Fibroblast of gingiva (primary cell): ENCODE results near the gene NCF4.

Source experiments
- DNase-seq: peaks from one replicate; pipeline ENCODE4 v3.0.0-alpha.2; 2011; ENCODE audit warnings: low read depth

The NCF4 gene

DNA sequence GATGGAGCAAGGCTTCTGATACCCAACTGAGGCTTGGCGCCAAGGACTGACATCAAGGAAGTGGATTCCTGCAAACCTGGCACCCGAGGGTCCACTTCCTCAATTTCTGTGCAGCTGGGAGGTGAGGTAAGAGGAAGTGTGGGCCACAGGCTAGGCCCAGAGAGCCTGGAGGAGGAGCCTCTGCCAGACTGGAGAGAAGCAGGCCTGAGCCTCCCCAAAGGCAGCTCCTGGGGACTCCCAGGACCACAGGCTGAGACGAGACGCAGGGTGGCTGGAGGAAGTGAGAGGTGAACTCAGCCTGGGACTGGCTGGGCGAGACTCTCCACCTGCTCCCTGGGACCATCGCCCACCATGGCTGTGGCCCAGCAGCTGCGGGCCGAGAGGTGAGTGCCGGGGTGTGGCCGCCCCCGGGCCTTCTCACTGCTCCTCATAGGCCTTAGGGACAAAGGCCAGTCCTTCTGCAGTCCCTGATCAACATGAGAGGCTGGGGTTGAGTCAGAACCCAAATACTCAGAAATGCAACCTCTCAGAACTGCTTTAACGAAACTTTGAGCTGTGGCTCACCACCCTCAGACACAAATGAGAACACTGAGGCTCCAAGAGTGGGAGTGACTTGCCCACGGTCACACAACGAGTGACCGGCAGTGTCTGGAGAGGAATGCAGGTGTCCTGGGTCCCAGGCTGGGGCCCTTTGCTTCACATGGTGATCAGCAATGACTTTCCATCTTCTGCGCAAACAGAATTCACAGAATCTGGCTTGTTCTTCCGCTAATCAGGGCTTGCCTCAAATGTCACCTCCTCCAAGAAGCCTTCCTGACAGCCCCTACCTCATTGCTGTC, at the start of gene NCF4:
Gene NCF4 (plus strand): TSS at position 186 of the 839 bp plus-strand sequence. CDS start 166 bp downstream, at position 352.
- no peak for DNase-seq

DNA sequence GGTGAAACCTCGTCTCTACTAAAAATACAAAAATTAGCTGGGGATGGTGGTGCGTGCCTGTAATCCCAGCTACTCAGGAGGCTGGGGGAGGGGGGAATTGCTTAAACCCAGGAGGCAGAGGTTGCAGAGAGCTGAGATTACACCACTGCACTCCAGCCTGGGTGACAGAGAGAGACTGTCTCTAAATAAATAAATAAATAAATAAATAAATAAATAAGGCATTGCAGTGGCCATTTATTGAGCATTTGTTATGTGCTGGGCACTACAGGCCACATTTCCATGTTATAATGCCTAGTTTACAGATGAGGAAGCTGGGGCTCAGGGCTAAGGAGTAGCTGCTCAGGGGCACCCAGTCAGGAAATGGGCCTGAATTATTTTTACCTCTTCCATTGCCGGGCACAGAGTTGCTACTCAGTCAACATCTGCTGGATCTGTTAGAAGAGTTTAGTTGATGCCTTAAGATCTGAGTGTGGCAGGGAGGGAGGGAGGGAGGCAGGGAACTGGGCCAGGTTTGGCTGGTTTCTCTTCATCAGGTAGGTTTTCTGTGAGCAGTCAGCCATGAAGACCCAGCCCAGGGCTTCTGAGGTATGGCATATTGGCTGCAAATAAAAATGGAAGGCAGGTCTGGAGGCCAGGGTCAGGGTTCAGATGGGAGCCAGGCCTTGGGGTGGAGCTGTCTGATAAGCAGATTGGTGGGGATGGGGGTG, 49.6 kb upstream of the NCF4 start:
- no peak for DNase-seq

DNA sequence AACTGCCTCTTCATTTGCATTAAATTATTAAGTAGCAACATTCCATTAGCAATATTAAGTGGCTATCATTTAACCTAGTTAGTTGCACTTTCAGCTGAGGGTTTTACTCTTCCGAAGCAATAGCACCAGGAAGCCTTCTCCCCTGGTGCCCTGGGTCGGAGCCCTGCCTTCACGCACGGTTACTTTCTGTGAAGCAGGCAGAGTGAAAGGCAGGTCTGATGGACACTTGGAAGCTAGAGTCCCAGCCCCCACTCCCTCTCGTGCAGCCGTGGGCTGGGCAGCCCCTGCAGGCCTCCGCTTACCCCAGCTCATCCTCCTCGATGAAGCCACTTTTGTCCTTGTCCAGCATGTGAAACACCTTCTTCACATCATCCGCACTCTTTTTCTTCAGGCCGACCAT, 46.0 kb upstream of the NCF4 start:
- DNase-seq: no peak

DNA sequence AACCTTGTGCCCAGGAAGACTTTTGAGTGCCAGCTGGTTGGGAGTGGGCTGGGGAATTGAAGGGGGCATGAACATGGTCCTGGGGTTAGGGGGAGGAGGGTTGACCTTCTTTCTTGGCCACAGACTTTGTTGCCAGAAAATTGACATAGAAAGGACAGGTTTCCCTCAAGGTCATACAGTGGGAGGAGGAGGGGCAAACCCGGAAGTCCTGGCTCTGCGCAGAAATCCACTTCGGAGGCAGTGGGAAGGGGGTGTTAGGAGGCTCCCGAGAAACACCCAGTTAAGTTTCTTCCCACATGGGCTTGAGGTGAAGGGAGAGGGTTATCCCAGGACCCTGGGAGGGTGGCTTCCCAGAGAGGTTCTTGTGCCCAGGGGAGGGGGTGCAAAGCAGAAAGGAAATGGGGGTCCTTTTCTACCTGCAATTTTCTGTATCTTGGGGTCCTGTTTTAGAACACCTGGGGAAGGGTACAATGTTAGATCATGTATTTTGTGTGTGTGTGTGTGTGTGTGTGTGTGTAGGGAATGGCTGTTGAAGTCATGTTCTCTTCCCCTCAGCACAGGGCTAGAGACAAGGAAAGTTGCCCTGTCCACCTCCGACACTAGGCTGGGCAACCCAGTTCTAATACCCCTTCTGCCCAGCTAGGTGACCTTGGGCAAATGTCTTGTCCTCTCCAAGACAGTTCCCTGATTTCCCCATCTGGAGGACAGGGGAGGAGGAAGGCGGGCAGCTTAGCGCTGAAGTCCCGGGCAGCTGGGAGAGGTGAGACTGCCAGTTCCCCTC, 45.1 kb upstream of the NCF4 start:
- no peak for DNase-seq

DNA sequence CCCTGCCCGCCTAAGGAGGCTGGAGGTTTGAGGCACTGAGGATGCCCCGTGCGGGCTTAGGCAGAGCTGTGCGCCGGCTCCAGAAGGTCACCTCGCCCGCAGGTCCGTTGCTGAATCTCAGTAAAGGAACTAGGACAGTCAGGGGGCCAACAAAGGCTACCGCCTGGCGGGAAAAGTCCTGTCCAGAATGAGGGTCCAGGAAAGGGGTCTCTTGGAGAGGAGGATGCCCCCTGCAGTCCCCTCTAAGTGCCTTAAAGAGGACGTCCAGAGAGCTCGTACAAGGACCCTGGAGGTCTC, 44.5 kb upstream of the NCF4 start:
- DNase-seq: no peak

DNA sequence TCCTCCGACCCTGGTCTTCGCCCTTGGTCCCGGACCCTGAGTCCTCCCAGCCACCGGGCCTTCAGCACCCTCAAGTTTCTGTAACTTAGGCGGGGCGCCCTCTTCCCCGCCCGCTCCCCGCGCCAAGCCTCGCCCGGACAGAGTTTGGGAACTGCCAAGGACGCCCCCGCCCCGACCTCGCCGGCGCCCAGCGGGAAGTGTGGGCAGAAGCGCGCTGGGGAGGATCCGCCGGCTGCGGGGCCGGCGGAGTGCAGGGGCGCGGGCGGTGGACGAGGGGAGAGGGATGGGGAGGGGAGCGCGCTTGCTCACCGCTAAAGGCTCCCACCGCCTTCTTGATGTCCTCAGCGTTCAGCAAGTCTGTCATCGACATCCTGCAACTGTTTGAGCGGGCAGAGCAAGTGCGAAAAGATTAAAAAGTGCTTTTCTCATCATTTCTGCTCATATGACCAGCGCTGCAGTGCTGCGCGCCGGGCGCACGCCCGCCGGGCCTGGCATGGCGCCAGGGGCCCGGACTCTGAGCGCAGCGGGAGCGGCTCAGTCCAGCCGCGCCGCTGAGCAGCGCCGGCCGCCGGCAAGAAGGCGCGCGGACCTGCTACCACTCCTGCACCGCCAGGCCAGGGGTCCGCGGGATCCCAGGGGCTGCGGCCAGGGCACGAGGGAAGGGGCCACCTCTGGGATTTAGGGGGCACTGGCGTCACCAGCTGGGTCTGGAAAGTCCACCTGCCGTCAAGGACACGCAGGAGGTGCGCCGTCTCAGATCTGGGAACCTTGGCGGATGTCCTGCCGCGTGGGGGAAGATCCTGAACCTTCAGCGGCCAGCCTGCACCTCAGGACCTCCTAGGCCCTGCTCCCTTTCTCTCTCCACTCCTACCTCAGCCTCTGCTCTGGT, 43.9 kb upstream of the NCF4 start, which contains the start of gene PVALB:
Gene PVALB (minus strand): TSS at position 400 of the 889 bp plus-strand sequence. CDS start 30 bp downstream, at position 370.
- no peak for DNase-seq

DNA sequence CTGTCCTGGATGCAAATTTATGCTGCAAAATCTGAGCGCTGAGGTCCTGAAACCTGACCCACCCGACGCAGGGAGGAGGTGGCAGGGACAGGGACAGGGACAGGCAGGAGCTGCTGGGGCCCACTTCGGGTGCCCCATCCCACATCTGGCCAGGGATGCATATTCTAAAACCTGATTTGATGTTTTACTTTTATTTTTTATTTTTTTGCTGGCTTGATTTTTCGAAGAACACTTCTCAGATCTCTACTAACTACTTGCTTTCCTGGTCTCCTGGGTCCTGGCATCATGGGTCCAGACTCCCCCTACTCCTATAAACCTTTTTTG, 43.3 kb upstream of the NCF4 start:
- DNase-seq: no peak

DNA sequence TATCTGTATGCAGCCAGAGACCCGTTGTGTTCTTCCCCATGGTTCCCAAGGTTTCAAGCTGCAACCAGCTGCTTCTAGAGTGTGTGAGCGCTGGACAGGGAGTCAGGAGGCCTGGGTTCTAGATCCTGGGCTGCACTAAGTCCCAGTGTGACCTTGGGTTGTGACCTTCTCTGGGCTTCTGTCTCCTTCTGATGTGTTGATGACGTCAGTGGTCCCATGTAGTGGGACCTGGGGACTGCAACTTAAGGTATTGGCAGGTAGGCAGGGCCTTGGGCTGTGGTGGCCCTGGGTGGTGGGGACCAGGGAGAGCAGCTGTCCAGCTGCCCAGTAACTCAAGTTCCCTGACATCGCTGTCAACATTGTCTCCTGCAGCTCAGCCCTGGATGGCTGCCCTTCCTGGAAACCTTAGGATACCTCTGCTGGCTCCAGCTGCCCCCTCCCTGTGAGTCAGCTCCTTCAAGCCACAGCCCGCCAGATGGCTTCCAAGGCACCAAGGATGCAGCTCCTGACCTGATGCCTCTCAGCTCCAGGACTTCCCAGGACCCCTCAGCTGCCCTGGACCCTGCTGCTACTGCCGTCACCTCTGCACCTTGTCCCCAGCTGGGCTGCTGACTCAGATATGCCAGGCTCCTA, 42.7 kb upstream of the NCF4 start:
- no peak for DNase-seq

DNA sequence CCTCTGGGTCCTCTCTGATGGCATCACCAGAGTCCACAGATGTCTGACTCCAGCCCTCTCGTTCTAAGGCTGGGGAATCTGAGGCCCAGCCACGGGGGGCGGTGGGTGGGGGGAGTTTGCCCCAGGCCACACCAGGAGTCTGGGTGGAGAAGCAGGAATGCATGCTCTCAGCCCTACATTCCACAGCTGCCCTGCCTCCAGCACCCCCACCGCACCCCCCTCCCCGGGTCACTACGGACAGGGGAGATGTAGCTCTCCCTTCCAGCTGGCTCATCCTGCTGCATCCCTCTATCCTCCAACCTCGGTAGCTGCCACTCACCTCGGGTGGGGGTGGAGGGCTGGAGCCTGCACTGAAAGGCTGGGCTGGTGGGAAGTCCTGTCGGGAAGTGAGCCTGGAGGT, 41.7 kb upstream of the NCF4 start:
- DNase-seq: no peak

DNA sequence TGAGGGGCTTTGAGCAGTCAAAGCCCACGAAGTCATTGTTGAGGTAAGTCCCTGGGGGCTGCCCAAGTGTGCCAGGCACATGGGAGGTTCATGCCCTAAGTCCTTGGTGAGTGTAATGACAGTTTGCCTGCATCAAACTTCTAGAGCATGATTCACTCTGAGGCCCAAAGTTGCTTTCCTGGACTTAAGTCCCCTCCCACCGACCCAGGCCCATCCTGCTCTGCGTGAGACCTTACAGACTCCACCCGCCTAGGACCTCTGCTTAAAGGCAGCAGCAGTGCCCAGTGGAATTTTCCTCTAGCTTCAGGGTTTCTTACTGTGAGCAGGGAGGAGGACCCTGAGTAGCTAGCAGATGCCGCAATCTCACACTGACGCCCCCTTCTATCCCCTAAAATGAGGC, 38.2 kb upstream of the NCF4 start:
- DNase-seq: no peak

DNA sequence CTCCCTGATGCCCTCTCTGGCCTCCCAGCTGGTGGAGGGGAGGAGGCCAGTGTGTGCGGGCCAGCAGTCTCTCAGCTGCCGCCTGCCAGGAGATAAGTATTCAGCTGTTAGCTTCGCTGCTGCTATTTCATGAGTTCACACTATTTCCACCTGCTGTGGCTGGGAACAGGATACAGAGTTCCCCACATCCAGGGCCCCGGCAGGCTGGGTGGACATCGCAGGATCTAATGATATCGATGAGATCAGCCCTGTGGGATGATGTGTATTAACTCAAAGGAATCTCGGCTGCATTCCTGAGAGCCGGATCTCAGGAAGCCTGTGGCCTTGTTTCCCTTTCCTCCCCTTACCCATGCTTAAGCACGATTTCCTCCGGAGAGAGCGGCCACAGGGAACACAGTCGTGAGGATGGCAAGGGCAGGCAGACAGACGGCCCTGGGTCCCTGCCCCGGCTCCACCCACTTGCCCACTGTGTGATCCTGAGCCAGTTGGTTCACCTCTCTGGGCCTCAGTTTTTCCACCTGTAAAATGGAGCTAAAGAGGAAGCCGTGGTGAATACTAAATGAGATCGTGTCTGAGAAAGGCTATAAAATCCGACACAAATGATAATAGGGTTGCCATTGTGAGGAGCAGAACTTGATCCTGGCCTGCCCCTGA, 37.5 kb upstream of the NCF4 start:
- DNase-seq: no peak

DNA sequence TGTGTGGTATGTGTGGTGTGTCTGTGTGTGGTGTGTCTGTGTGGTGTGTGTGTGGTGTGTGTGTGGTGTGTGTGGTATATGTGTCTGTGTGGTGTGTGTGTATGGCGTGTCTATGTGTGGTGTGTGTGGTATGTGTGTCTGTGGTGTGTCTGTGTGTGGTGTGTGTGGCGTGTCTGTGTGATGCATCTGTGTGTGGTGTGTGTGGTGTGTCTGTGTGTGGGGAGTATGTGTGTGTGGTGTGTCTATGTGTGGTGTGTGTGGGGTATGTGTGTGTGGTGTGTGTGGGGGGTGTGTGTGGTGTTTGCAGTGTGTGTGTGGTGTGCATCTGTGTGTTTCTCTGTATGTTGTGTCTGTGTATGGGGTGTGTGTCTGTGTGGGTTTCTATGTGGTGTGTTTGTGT, 36.2 kb upstream of the NCF4 start:
- DNase-seq: no peak

DNA sequence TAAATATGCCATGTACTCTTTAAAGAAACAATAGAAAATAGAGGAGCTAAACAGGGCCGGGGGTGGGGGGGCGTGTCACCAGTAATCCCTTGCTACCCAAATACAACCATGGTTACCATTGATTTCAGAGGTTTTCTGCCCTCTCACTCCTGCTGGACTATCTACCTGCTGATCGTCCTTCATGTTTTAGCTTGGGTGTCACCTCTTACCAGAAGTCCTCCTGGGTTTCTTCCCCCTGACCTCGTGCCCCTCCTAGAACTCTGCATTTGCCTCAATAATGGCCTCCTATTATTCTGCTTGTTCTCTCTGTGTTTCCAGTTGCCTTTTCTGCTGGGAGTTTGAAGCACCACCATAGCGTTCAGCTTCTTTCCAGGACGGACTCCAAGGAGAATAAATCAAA, 34.5 kb upstream of the NCF4 start:
- DNase-seq: no peak

DNA sequence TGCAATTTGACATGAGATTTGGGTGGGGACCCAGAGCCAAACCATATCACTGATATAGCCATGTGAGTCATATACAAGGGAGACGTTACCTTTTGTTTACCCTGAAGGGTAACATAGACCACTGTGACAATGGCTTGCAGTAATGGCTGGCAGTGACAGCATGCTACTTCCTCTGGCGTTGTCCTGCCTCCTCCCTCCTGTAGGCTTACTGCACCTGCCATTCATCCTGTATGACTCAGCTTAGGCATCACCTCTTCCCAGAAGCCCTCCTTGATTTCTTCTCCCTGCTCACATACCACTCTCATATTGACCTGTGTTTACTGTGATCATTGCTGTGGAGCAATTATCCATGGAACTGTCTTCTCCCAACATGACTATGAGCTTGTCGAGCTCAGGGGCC, 32.0 kb upstream of the NCF4 start:
- DNase-seq: no peak

DNA sequence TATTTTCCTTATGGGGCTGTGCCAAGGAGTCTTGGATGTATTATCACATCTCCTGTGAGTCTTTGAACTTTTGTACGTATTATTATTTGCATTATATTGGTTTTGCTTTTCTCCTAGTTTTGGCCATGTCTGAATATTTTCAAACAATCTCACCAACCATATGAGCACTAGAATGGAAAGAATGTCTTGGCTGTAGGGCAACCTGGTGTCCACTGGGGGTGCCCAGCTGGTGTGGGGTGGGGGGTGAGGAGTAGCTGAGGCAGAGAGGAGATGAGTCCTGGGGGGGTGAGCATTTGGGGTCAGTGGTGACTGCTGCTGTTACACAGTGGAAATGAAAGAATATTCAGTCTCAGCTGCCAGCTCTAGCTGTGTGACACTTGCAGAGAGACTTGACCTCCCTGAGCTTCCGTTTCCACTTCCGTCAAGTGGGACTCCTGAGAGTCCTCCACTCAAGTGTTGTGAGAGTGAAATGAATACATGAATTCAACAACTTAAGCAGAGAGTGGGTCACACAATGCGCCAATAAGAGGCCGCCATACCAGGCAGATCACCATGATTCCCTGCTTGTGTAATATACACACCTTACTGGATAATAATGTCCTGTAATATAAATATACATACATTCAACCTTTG, 31.3 kb upstream of the NCF4 start:
- no peak for DNase-seq

DNA sequence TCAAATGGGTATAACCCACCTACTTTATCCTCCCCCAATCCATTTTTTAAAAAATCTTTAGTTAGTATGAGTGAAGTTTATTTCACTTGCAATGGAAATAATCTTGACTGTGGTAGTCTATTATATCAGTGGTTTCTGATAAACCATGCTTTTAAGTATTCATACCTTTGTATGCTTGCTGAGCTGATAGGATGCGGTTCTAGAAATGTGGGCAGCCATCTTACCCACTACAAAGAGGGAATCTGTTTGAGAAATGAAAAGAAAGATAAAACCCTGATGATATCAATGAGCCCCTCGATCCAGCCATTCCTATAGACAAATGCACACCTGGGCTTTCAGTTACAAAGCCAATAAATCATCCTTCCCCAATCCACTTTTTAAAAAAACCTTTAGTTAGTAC, 30.2 kb upstream of the NCF4 start:
- DNase-seq: no peak

DNA sequence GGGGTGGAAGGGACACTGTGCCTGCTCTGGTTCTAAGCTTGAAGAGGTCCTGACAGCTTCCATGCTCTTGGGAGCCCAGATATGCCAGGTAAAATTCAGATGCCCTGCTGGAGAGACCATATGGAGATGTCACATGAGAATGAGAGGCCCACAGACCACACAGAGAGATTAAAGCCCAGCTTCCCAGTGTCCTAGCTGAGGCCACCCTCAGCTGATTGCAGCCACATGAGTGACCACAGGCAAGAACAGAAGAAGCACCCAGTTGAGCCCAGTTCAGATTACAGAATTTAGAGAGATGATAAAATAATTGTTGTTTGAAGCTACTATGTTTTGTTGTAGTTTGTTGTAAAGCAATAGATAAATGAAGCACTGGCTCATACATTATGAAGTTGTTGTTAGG, 29.6 kb upstream of the NCF4 start:
- no peak for DNase-seq

DNA sequence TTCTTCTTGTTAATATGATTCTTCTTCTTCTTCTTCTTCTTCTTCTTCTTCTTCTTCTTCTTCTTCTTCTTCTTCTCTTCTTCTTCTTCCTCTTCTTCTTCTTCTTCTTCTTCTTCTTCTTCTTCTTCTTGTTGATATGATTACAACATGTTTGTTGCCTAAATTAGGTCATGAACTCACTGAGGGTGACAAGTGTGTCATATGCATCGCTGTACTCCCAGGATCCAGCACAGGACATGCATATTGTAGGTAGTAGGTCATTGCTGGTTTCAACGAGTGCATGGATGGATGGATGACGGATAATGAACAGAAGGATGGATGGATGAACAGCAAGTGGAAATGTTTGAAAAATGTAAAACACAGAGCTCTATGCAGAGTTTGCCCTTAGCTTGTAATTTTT, 29.1 kb upstream of the NCF4 start:
- DNase-seq: no peak

DNA sequence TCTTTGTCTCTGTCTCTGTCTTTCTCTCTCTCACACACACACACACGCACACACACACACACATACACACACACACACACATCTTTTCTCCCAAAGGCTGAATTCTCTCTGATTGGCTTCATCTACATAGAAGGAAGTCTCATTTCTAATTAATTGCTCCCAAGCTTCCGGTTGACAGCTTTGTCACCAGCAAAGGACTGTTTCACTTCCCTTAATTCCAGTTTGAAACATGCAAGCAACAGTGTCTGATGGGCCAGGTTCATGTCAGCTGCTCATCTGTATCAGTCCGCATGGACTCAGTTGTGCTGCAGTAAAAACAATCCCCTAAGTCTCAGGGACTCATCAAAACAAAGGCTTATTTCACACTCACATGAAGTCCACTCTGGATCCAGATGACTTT, 27.7 kb upstream of the NCF4 start:
- no peak for DNase-seq

DNA sequence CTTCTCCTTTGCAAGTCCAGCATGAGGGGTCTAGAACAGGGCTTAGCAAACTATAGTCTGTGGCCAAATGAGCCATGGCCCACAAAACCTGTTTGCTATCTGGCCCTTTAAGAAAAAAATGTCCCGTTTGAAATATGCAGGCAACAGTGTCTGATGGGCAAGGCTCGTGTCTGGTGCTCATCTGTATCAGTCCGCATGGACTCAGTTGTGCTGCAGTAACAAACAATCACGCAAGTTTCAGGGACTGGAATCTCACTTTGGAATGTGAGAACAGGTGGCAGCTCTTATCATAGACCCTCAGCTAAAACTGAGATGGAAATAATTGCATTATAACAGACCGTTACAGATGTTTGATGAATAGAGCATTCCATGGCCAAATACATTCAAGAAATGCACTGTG, 24.9 kb upstream of the NCF4 start:
- DNase-seq: no peak
